AG09309 (cell line): Measurements from ENCODE around the gene SLC9C2.

Experiments
- DNase-seq: peaks from one replicate; pipeline ENCODE4 v3.0.0-alpha.2; 2010; ENCODE audit warnings: low read depth
- H3K4me3 ChIP-seq: 2 replicates; pipeline ENCODE4 v1.5.1; 2011; ENCODE audit warnings: mild to moderate bottlenecking, low read depth, low read length, moderate library complexity; ENCODE audit not compliant: control insufficient read depth
- CTCF ChIP-seq: IDR thresholded peaks from 2 replicates; pipeline ENCODE4 v1.5.1; 2011; ENCODE audit warnings: mild to moderate bottlenecking, low read depth, low read length, inconsistent platforms; ENCODE audit not compliant: insufficient read depth, control insufficient read depth; ENCODE audit errors: missing control alignments

SLC9C2 gene

GRCh38 chr1:173481195-173481772, 121.6 kb downstream of the SLC9C2 start:
- TF ChIP-seq CTCF: no peak
- H3K4me3 ChIP-seq: no peak overlapping the region
- DNase-seq: no peak

- DNase-seq: no peak
- TF ChIP-seq CTCF: no peak
- H3K4me3 ChIP-seq: peak overlapping the region; percentile 68
Measured at GRCh38 chr1:173479649-173480048, 123.2 kb downstream of the SLC9C2 start.

- TF ChIP-seq CTCF: no peak
- peak; percentile 50 for DNase-seq
- peak overlapping the region; percentile 68 for H3K4me3 ChIP-seq
Measured at GRCh38 chr1:173478094-173478674, 124.7 kb downstream of the SLC9C2 start.

- peak within 1 kb of the TSS; percentile 69 for H3K4me3 ChIP-seq
- no peak for DNase-seq
Measured at GRCh38 chr1:173477286-173478093, 125.4 kb downstream of the SLC9C2 start, which contains the start of gene PRDX6. TSS of gene PRDX6 (plus strand) at chr1:173477335. CDS start at chr1:173477398, 63 bp downstream.

GRCh38 chr1:173476665-173477285, 126.1 kb downstream of the SLC9C2 start:
- peak; percentile 45 for DNase-seq
- TF ChIP-seq CTCF: no peak
- H3K4me3 ChIP-seq: peak overlapping the region; percentile 69

More at GRCh38 chr1:173477286-173478093, 125.4 kb downstream of the SLC9C2 start, which contains the start of gene PRDX6:
- no peak for TF ChIP-seq CTCF

GRCh38 chr1:173476197-173476664, 126.6 kb downstream of the SLC9C2 start:
- TF ChIP-seq CTCF: no peak
- H3K4me3 ChIP-seq: peak overlapping the region; percentile 69
- no peak for DNase-seq
